ENCODE measurements around the gene CD24.

Gene CD24

DNA sequence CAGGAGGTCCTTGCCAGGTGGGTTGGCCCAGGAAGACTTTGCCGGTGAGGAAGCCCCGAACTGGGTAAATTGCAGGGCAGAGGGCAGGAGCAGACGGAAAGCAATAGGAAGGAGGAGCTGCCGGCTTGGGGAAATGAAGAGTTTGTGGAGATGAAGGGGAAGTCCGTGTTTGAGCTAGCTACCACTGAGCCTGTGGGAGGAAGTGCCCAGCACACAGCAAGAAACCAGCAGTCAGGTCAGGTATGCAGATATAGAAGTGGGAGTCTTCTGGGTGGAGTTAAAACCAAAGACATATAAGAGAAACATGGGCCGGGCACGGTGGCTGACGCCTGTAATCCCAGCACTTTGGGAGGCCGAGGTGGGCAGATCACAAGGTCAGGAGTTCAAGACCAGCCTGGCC lies 34.7 kb downstream of the CD24 start:
- TF ChIP-seq GATA2 (IDR thresholded peaks at IDR 0.05; ENCODE audit: low read depth, low read length): no peak
- no peak for TF ChIP-seq GATA3 (IDR thresholded peaks at IDR 0.05; ENCODE audit: low read depth, low read length)

DNA sequence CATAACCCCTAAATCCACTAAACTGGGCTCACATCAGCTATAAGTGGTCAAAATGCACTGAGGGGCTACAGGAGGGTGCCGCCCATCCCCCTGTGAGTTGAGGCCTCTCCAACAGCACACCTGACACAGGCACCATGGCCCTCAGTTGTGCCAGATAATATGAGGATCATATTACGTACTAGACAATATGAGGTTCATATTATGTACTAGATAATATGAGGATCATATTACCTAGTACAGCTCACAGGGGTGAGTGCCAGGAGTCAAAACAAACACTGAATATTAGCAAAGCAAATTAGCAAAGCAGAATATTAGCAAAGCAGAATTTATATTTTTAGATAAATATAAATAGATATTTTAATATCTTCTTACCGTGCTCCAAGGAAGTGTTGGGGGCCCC lies 35.3 kb downstream of the CD24 start:
- TF ChIP-seq GATA3 (IDR thresholded peaks at IDR 0.05; ENCODE audit: low read depth, low read length) (no peak), GATA2 (IDR thresholded peaks at IDR 0.05; ENCODE audit: low read depth, low read length) (no peak)

- no peak for TF ChIP-seq GATA2 (IDR thresholded peaks at IDR 0.05; ENCODE audit: low read depth, low read length)
- TF ChIP-seq GATA3 (IDR thresholded peaks at IDR 0.05; ENCODE audit: low read depth, low read length): no peak
These were observed 46.8 kb downstream of the CD24 start for GRCh38 chr6:106927531-106928398.

DNA sequence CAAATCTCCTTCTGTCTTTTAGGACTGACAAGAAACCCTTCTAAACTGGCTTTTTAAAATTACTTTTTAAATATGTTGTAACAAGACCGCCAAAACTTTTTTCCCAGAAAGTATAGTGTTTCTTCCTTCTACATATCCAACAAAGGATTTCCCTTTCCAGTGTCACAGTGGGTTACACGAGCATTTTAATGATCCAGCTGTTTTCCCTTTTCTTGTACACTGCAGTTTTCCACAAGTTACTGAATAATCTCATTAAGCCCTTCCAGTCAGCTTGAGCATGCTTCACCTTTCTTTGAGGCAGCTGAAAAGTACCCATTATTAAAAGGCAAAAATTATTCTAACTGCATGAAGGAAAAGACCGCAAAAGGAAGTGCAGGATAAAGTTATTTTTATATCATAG lies 48.6 kb downstream of the CD24 start:
- TF ChIP-seq GATA3 (IDR thresholded peaks at IDR 0.05; ENCODE audit: low read depth, low read length) (no peak), GATA2 (IDR thresholded peaks at IDR 0.05; ENCODE audit: low read depth, low read length) (no peak)

DNA sequence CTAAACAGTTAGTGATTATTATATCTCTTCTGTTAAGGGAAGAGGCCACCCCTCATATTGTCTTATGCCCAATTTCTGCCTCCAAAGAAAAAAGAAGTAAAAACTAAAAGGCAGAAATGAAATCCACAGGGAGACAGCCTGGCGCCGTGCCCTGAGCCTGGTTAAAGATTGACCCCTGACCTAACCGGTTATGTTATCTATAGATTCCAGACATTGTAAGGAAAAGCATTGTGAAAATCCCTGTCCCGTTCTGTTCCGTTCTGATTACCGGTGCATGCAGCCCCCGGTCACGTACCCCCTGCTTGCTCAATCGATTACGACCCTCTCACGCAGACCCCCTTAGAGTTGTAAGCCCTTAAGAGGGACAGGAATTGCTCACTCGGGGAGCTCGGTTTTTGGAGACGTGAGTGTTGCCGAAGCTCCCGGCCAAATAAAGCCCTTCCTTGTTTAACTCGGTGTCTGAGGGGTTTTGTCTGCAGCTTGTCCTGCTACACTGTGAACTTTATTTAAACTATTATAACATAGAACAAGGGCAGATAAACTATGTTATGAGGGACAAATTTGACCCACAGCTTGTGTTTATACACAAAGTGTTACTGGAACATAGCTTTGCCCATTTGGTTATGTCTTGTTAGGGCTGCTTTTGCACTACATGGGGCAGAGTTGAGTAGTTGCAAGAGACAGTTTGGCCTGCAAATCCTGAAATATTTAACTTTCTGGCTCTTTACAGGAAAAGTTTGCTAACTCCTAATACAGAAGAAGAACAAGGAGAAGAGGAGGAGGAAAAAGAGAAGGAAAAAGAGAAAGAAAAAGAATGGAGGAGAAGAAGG lies 49.6 kb downstream of the CD24 start:
- no peak for TF ChIP-seq GATA2 (IDR thresholded peaks at IDR 0.05; ENCODE audit: low read depth, low read length)
- TF ChIP-seq GATA3 (IDR thresholded peaks at IDR 0.05; ENCODE audit: low read depth, low read length): no peak

GRCh38 chr6:106922626-106923025 lies 51.9 kb downstream of the CD24 start:
- TF ChIP-seq GATA2 (IDR thresholded peaks at IDR 0.05; ENCODE audit: low read depth, low read length) (no peak), GATA3 (IDR thresholded peaks at IDR 0.05; ENCODE audit: low read depth, low read length) (no peak)

All from SH-SY5Y (cell line).